HepG2 (cell line): ENCODE results near the gene PSMG1. TPM values are rescaled to one million over a fixed set of nuclear protein-coding genes. Genes with fewer than 3 reads are reported as not detected.

ENCODE experiments used
- CHD2 ChIP-seq: IDR thresholded peaks from 2 replicates; pipeline ENCODE4 v1.6.1; 2011; ENCODE audit warnings: low read depth, low read length, improper control_type of control experiment
- CREB3 ChIP-seq: sonication (generic); formaldehyde crosslinking; IDR thresholded peaks from 2 replicates; pipeline ENCODE4 v1.5.0; 2020; ENCODE audit warnings: missing genetic modification reagents
- DNMT3B ChIP-seq: conservative IDR thresholded peaks from 2 replicates; pipeline ENCODE4 v1.6.1; 2016; ENCODE audit warnings: missing biosample characterization, control low read depth
- HES4 ChIP-seq: sonication (generic); formaldehyde crosslinking; IDR thresholded peaks from 2 replicates; pipeline ENCODE4 v1.9.0; 2021; ENCODE audit warnings: mild to moderate bottlenecking, missing genetic modification reagents, borderline replicate concordance
- HIVEP1 ChIP-seq: sonication (generic); formaldehyde crosslinking; IDR thresholded peaks from 2 replicates; pipeline ENCODE4 v1.4.0; 2020; ENCODE audit warnings: mild to moderate bottlenecking, missing genetic modification reagents
- MTF2 ChIP-seq: sonication (generic); formaldehyde crosslinking; IDR thresholded peaks from 2 replicates; pipeline ENCODE4 v1.5.0; 2020; ENCODE audit warnings: missing genetic modification reagents, borderline replicate concordance
- PBX2 ChIP-seq: IDR thresholded peaks from 2 replicates; pipeline ENCODE4 v1.6.1; 2016; ENCODE audit warnings: control low read depth
- PHF20 ChIP-seq: sonication (generic); formaldehyde crosslinking; IDR thresholded peaks from 2 replicates; pipeline ENCODE4 v1.5.0; 2020; ENCODE audit warnings: mild to moderate bottlenecking, missing genetic modification reagents
- RBM39 ChIP-seq: fragments of 200-400 bp; formaldehyde crosslinking; IDR thresholded peaks from one replicate; pipeline ENCODE4 v1.6.1; 2018; ENCODE audit warnings: antibody characterized with exemption, mild to moderate bottlenecking, low read depth, low read length; ENCODE audit not compliant: poor library complexity, severe bottlenecking
- RORA ChIP-seq: sonication (generic); formaldehyde crosslinking; IDR thresholded peaks from 2 replicates; pipeline ENCODE4 v1.5.0; 2020; ENCODE audit warnings: mild to moderate bottlenecking, missing genetic modification reagents, moderate library complexity
- SNAPC5 ChIP-seq: sonication (generic); formaldehyde crosslinking; IDR thresholded peaks from 2 replicates; pipeline ENCODE4 v1.8.1; 2023; ENCODE audit warnings: mild to moderate bottlenecking, missing genetic modification reagents, borderline replicate concordance
- SNRNP70 ChIP-seq: fragments of 200-400 bp; formaldehyde crosslinking; IDR thresholded peaks from 2 replicates; pipeline ENCODE4 v1.6.1; 2017; ENCODE audit warnings: mild to moderate bottlenecking, low read depth, low read length, moderate library complexity
- TBL1XR1 ChIP-seq: fragments of 150-350 bp; IDR thresholded peaks from 2 replicates; pipeline ENCODE4 v1.6.1; 2014; ENCODE audit warnings: borderline replicate concordance, low read length; ENCODE audit not compliant: partially characterized antibody
- TIGD3 ChIP-seq: sonication (generic); formaldehyde crosslinking; IDR thresholded peaks from 2 replicates; pipeline ENCODE4 v1.5.1; 2020; ENCODE audit warnings: mild to moderate bottlenecking, missing genetic modification reagents, borderline replicate concordance
- ZFP1 ChIP-seq: IDR thresholded peaks from 2 replicates; pipeline ENCODE4 v1.6.1; 2016
- ZNF12 ChIP-seq: sonication (generic); formaldehyde crosslinking; IDR thresholded peaks from 2 replicates; pipeline ENCODE4 v1.5.0; 2020; ENCODE audit warnings: missing genetic modification reagents
- ZNF33A ChIP-seq: sonication (generic); formaldehyde crosslinking; IDR thresholded peaks from 2 replicates; pipeline ENCODE4 v1.5.1; 2020; ENCODE audit warnings: missing genetic modification reagents, mild to moderate bottlenecking, moderate library complexity, borderline replicate concordance
- ZNF496 ChIP-seq: sonication (generic); formaldehyde crosslinking; IDR thresholded peaks from 2 replicates; pipeline ENCODE4 v1.8.1; 2023; ENCODE audit warnings: mild to moderate bottlenecking, moderate library complexity, missing genetic modification reagents; ENCODE audit not compliant: insufficient replicate concordance
- ZNF589 ChIP-seq: sonication (generic); formaldehyde crosslinking; conservative IDR thresholded peaks from 2 replicates; pipeline ENCODE4 v1.8.0; 2022; ENCODE audit warnings: mild to moderate bottlenecking, moderate library complexity, missing genetic modification reagents
- ZNF709 ChIP-seq: sonication (generic); formaldehyde crosslinking; IDR thresholded peaks from 2 replicates; pipeline ENCODE4 v1.5.0; 2020; ENCODE audit warnings: mild to moderate bottlenecking, missing genetic modification reagents
- ZNF781 ChIP-seq: sonication (generic); formaldehyde crosslinking; IDR thresholded peaks from 2 replicates; pipeline ENCODE4 v1.5.1; 2020; ENCODE audit warnings: borderline replicate concordance, mild to moderate bottlenecking, missing genetic modification reagents; ENCODE audit errors: not compliant biosample characterization
- ZSCAN25 ChIP-seq: sonication (generic); formaldehyde crosslinking; IDR thresholded peaks from 2 replicates; pipeline ENCODE4 v1.8.0; 2022; ENCODE audit warnings: mild to moderate bottlenecking, missing genetic modification reagents
- polyA plus RNA-seq, 8 experiments: library from polyadenylated mRNA; depleted of rRNA in 3 of 8; stranded (reverse) in 7 of 8; unstranded in 1 of 8; fragments of >200 nt; fragmentation: Illumina TruSeq in 4 of 8; extraction: Trizol in 4 of 8; gene quantifications; 2 replicates each; pipeline versions ENCODE4 v1.2.1 to v1.2.3, GENCODE V29; 2011 to 2016; ENCODE audit warnings: low read depth in 4 of 8, missing spikeins in 1 of 8, mixed read lengths in 1 of 8; ENCODE audit not compliant: insufficient read depth in 1 of 8
- total RNA-seq, 5 experiments: library from RNA; depleted of rRNA; stranded (reverse); fragments of >200 nt; fragmentation: Illumina TruSeq; extraction: Trizol; gene quantifications; 2 replicates each; pipeline ENCODE4 v1.2.3, GENCODE V29; 2016; ENCODE audit warnings: low read depth in 1 of 5
- TF ChIP-seq, protein P1 (sequence below): sonication (generic); formaldehyde crosslinking; conservative IDR thresholded peaks from 2 replicates; pipeline ENCODE4 v1.4.0; 2020; ENCODE audit warnings: missing genetic modification reagents

The PSMG1 gene
- total and polyA plus RNA-seq, 2 of the 13 experiments (the other 11 are each of a cell fraction or from before 2014, with no cell fraction given): 63.6 to 173 TPM

DNA sequence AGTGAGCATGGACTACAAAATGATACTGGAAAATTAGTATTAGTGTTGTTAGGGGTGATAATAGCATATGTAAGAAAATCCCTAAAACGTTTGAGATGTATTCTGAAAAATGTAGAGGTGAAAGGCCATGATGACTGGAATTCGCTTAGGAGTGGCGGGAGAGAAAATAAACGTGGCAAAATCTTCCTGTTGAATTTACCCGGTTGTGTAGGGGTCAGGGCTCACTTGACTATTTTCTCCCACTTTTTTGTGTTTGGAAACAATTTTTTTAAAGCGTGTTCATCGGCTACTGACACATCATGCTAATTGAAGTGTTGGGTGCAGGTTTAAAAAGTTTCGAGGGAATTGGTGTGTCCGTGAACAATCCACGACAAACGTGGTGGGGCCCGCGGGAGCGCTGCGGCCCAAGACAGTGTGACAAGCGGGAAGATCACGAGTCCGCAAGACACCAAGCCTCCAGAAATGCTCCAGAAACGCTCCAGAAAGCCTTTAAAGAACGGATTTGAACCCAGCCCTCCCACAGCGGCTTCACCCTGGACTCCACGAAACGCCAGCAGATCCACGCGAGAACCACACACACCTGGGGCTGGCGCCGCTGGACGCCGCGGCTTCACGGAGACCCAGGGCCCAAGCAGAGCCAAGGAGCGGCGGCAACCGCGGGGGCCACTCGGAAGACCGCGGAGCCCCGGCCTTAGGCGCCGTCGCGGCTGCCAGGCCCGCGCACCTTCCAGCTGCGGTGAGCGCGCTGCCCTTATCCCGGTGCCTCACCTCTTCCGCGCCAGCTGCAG lies 573 bp downstream of the PSMG1 start (continued):
- TF ChIP-seq MTF2 (CRISPR knock-in tag): no peak
- no peak for TF ChIP-seq CHD2
- TF ChIP-seq ZNF496 (CRISPR knock-in tag): no peak
- TF ChIP-seq TIGD3: no peak
- TF ChIP-seq DNMT3B (CRISPR knock-in tag): no peak
- 0 out of 2 replicates have a peak, but pooled peaks have one; percentile 19 for TF ChIP-seq ZNF12 (CRISPR knock-in tag)
- TF ChIP-seq HIVEP1: 0 out of 2 replicates have a peak, but pooled peaks have one; percentile 1
- TF ChIP-seq ZSCAN25: no peak
- TF ChIP-seq ZNF781 (CRISPR knock-in tag): no peak
- no peak for TF ChIP-seq RORA (CRISPR knock-in tag)
- no peak for TF ChIP-seq ZNF709 (CRISPR knock-in tag)
- TF ChIP-seq SNAPC5 (CRISPR knock-in tag): no peak
- TF ChIP-seq SNRNP70: no peak
- no peak for TF ChIP-seq ZNF33A
- TF ChIP-seq RBM39: no peak
- no peak for TF ChIP-seq ZNF589 (CRISPR knock-in tag)
- no peak for TF ChIP-seq HES4 (CRISPR knock-in tag)
- no peak; the same call in none of the 2 replicates for TF ChIP-seq PHF20
- no peak for TF ChIP-seq TBL1XR1
- no peak for TF ChIP-seq CREB3 (CRISPR knock-in tag)
- TF ChIP-seq, protein P1, sequence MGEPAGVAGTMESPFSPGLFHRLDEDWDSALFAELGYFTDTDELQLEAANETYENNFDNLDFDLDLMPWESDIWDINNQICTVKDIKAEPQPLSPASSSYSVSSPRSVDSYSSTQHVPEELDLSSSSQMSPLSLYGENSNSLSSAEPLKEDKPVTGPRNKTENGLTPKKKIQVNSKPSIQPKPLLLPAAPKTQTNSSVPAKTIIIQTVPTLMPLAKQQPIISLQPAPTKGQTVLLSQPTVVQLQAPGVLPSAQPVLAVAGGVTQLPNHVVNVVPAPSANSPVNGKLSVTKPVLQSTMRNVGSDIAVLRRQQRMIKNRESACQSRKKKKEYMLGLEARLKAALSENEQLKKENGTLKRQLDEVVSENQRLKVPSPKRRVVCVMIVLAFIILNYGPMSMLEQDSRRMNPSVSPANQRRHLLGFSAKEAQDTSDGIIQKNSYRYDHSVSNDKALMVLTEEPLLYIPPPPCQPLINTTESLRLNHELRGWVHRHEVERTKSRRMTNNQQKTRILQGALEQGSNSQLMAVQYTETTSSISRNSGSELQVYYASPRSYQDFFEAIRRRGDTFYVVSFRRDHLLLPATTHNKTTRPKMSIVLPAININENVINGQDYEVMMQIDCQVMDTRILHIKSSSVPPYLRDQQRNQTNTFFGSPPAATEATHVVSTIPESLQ (CRISPR knock-in tag): no peak
- no peak for TF ChIP-seq ZFP1 (CRISPR knock-in tag)
- no peak for TF ChIP-seq PBX2 (CRISPR knock-in tag)
